HG03571 (cell line): ENCODE results near the gene MAMLD1.

ENCODE experiments used
- ATAC-seq: cut with Tn5 transposase; IDR thresholded peaks from one replicate; pipeline ENCODE4 v1.9.1; 2021; ENCODE audit not compliant: unreplicated experiment

The MAMLD1 gene

DNA sequence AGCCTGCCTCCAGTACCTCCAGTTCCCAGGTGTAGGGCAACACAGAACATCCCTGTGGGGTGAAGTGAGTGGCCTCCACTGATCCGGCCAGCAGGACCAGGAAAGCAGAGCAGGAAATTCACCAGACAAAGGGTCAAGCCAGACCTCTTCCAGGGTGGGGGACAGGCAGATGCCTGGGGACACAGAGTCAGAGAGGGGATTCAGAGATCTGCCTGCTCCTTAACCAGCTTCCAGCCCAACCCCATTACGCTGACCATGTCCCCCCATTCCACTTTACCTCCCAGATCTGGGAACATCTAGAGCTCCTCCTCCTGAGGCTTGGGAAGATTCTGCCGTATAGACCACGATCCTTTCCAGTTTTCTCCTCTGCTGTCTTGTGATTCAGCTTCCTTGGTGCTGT, 132.4 kb downstream of the MAMLD1 start:
- ATAC-seq, result no peak

DNA sequence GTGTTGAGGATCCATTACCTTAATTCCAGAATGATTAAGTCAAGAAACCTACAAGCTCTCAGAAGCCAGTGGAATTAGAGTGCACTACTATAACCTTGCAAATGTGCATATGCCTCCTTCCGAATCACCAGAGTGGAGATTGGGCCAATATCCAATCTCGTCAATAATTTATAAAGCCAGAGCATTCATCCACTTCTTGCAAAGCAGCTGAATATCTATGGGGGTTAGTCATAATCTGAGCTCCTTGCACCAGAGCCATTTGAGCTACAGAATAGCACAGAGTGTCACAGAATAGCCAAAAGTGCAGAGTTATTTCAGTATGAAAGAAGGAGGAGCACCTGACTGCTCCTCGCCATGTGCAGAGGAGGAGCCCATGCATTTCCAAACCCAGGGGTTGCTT, 136.1 kb downstream of the MAMLD1 start:
- no peak for ATAC-seq

DNA sequence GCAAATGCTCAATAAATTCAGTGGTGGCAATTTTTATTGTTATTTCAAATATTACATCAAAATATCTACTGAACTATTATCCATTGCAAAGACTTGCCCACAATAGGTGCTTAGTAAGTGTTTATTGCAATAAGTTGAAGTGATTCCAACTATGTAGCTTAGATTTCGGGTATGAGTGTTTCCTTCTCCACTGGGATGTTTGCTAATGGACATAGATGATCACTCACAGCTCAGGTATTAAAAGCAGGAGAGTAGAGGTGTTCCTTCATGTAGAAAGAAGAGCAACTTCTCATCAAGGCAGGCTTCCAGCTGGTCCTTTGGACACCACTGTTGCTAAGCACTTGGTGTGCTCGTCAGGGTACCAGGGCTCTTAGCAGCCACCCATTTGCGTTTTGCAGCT, 139.0 kb downstream of the MAMLD1 start:
- ATAC-seq, result no peak

DNA sequence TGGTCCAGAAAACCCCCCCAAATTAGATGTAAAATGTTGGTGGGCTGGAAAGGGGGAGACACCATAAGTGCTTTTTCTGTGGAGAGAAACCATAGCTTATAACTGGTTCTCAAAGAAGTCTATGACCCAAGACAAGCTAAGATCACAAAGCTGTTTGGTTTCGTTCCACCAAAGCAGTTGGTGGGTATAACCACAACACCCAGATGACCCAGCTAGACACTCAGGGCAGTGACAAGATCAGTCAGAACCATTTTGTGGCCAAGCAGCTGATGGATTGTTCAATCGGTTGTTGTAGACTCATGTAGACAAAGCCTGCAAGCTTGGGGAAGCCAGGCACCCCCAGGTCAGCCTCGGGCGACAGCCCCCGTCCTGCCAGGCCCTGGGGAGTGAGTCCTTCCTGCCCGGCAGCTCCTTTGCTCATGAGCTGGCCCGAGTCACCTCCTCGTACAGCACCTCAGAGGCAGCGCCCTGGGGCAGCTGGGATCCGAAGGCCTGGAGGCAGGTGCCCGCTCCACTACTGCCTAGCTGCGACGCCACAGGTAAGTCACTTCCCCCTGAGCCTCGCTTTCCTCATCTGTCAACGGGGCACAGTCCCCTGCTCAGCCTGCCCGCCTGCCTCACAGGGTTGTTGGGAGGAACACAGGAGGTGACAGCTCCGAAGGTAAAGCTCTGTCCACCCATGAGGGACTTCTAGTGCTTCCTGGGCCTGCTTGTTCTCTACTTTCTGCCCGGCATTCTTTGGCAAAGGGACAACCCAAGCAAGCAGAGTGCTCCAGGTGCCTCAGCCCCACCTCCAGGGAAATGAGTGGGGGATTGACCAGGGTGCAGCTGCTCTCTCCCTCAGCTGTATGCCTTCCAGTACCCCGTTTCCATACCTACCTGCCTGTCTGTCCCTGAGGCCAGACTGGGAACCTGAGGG, 140.1 kb downstream of the MAMLD1 start:
- ATAC-seq, result no peak

DNA sequence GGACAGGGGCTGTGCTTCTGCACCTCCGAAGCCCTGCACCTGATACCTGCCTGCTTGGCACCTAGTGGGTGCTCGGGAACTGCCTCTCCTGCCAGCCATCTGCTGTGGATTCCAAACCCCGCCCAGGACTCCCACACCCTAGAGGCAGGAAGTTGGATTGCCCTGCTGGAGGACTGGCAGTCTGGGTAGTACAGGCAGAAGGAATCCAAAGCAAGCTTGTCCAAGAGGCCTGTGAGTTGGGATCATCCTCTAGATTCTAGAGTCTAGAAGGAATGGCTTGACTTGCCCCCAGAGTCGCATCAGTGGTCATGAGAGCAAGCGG, 140.7 kb downstream of the MAMLD1 start:
- no peak for ATAC-seq

DNA sequence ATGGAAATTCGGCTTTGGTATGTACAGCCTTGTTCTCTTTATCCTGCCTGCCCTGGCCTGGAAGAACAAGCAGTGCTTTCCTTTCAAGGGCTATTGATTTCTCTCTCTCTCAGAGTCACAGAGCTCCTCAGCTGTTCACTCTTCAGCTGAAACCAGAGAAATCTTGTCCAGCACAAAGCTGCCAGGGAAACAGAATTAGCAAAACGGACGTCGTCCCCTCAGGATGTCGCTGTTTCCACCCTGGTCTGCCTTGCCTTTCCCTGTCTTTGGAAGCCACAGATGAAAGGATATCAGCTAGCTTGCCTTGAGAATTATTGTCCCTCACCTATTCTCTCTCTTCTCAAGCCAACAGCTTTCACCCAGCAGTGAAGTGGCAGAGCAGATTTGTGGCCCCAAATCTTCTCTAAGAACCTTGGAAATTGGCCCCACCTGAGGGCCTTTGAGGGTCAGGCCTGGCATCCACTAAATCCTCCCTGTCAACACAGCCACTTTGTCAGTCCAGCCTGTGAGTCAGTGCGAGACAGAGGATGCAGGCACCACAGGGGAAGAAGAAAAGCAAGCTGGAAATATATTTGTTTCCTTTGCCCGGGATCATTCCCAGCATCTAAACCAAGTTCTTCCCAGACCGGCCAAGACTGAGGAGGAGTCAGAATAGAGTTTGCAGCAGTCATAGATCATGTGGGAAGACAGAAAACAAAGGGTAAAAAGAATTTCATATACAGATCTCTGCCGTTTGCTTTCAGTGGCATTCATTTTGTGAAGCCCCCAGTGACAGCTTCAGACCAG, 141.5 kb downstream of the MAMLD1 start:
- no peak for ATAC-seq

DNA sequence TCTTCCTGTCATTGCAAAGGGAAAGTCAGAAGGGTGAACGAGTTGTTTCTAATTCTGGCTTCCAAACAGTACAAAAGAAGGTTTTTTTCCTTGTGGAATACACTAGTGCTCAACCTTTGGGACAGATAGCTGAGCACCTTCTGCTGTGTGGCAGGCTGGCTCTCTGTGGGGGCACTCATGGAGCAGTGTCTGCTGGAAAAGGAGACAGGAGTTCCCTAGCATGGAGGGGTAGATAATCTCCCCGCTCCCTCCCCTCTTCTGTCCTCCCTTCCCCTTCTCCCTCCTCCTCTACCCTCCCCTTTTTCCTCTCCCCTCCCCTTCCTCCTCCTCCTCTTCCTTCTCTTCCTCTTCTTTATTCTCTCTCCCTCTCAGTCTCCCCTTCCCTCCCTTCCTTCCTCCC, 142.9 kb downstream of the MAMLD1 start:
- no peak for ATAC-seq

DNA sequence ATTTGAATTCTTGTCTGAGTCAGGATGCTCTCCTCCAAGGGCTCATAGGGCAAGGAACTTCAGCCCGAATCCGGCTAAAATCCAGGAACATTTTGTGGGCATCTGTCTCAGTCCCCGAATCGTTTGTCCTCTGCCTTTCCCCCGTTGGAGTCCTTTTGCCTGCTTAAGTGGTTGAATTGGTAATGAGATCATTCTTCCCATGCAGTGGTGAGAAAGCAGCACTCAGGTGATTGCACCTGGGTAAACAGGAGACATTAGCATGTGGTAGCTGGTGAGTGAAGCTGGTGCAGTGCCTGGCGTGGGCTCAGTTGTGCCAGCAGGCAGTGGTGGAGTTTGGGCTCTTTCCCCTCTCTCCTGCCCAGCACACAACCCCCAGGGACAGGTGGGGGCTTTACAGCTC, 143.4 kb downstream of the MAMLD1 start:
- no peak for ATAC-seq

DNA sequence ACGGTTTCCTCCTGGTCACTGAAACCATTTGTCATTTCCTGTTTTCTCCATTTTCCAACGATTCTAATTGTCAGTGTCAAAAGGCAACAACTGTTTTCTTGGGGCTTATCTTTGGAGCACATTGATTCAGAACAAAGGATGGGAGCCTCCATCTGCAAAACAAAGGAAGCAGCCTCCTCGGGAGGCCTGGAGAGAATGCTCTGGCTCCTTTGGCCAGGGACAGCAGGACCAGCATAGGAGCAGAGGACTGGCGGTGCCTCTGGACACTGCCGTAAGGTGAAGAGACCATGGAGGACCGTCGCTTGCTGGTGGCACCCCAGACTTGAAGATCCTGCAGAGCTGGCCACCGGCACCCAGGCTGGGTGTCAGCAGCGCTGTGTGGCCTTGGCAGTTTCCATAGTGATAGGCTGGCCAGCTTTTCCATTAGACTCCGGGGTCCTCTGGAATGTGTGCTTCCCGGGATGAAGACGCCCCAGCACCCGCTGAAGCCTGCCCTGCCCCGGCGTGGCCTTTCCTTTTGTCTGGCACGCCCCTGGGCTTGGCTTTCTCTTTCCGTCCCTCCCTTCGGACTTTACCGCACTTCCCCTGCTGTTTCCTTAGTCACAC, 144.2 kb downstream of the MAMLD1 start:
- no peak for ATAC-seq

DNA sequence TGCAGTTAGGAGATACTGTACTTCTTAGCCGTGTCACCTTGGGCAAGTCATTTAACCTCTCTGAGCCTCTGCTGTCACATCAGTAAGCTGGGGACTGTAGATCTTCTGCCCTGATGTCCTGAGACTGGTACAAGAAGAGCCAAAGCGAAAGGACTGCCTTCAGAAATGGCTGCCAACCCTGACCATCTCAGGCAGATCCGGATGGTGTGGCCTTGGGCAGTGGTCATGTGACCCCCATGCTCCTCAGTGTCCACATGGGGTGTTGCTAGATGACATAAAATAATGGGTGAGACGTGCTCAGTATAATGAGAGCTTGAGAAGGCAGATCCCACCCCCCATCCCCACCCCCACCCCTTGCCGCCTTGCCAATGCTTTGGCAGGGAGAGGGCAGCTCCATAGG, 144.9 kb downstream of the MAMLD1 start:
- ATAC-seq, result no peak

DNA sequence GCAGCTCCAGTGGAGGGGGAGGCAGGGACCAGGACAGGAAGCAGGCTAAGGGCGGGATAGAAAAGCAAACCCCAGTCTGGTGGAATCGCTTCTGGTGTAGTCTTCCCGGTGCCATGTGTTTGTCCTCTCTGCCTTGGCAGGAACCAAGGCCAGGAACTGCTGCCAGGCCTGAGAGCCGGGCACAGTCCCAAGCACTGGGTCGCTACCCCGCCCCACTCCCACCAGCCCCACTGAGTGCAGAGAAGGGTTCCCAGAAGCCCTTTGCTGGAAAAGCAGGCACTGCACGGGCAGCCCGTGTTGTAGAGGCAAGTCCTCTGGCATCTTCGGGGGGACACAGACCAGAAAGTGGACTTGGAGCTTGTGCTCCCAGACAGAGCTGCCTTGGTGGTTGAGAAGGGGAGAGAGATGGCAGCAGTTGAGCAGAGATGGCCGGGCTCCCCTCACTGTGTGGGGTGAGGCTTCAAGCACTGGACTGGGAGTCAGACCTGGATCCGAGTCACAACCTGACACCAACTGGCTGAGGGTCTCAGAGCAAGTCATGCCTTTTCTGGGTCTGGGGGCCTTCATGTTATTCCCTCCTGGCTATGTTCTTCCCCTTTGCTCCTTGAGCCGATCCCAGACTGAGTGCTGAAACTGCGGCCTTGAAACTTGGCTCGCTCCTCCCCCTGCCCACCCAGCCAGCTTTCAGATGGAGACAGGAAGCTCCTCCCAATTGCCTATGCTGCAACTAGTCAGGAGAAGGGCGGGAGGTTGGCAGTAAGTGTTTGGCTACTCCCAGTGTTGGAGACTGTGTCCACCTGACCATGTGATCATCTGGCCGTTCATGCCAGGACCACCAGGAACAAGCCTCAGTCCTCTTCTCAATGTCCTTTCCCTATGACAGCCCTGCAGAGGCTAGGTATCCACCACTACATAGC, 145.6 kb downstream of the MAMLD1 start:
- ATAC-seq, result no peak

DNA sequence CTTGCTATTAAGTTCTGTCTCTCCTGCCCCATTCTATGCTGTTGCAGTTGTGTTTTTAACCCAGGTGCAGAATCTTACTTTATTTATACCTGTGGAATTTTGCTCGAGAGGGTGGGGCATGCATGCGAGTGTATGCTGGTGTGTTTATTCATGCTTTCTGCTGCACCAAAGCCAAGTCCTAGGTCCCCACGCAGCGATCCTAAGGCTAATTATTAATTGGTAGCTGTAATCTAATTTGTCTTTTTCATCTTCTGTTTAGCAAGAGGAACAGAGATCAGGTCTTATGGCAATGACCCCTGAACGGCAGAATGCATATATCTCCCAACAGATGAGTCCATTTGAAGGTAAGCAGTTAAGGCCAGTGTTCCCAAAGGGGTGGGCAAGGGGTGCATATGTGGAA, 146.6 kb downstream of the MAMLD1 start:
- ATAC-seq, result no peak

DNA sequence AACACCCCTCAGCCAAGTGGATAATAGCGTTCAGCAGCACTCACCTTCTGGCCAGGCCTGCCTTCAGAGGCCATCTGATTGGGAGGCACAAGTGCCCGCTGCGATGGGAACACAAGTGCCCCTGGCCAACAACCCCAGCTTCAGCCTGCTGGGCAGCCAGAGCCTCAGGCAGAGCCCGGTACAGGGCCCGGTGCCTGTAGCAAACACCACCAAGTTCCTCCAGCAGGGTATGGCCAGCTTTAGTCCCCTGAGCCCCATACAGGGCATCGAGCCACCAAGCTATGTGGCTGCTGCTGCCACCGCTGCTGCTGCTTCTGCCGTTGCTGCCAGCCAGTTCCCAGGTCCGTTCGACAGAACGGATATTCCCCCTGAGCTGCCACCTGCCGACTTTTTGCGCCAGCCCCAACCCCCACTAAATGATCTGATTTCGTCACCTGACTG, 149.4 kb downstream of the MAMLD1 start:
- no peak for ATAC-seq

DNA sequence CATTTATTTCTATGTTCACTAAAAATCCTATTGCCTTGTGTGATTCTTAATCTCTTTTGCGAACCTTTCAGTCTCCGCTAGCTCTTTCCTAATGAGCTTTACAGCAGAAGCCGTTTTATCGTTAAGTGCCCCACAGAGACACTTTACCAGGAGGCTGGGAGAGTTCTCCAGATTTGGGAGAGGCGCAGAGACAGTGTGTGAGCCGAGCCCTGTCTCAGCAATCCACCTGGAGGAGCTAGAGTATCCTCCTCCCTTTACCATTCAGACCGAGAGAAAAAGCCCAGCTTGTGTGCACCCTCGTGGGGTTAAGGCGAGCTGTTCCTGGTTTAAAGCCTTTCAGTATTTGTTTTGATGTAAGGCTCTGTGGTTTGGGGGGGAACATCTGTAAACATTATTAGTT, 150.4 kb downstream of the MAMLD1 start:
- no peak for ATAC-seq

DNA sequence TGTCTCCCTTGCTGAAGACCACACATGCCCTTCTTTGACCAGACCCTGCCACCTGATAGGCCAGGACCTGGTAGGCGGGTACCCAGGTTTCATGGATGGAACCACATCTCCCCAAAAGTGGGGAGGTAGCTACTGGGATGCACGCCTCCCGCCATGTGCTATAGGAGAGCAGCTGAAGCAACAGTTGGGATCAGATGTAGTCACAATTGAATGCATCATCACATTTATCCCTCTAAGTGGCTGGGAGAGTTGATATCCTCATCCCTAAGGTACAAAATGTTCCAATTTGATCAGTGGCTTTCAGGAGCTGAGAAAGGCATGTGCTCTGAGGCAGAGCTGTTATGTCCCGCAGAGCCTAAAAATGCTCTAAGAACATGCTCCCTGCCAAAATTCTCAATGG, 151.3 kb downstream of the MAMLD1 start:
- ATAC-seq, result no peak

DNA sequence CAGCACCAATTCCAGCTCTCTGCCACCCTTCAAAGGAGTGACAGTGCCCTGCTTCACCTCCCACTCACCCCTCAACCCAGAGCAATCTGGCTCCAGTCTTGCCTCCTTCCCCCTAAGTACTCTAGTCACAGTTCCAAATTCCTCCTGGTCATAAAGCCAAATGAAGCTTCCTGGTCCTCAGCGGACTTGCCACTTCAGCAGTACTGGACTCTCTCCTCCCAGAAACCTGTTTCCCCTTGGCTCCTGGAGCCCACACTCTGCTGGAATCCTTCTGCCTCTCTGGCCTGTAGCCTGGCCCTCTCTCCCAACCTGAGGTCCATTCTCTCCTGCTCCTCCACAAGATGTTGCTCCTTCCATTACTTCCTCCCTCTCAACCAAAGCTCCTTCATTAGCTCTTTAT, 152.7 kb downstream of the MAMLD1 start:
- ATAC-seq, result no peak

DNA sequence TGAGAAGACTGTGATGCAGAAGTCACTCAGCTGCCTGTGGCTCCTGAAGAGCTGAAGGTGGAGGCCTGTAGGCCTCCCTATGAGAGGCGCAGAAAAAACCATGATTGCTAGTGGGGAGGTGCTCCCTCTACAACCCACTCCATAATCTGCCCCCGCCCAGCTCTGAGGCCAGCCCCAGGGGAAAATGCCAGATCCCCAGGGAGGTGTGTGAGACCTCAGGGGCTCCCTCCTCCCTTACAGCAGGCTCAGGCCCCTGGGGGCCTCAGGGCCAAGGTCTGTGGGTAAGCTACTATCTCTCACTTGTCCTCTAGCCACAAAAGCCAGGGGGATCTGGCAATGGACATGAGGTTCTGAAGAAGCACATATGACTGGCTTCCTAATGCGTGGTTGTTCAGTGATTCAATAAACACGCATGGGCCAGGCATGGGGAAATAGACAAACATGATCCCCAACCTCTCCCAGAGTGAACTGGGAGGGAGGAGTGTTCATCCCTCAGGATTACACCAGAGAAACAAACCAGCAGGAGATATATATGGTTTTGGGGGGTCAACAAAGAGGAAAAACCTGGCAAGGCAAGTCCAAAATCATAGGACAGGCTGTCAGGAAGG, 154.3 kb downstream of the MAMLD1 start:
- ATAC-seq, result no peak

DNA sequence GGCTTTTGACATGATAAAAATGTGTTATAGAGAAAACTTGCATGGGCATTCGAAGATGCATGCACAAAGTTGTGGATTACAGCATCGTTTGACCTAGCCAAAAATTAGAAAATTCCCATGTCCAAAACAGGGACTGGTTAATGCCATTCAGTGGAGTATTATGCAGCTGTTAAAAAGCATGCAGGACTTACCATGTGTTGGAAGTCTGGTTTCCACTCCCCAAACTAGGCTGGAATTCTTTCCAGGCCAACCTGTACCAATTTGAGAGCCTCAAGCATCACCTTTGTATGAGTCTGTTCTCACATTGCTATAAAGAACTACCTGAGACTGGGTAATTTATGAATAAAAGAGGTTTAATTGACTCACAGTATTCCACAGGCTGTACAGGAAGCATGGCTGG, 159.4 kb downstream of the MAMLD1 start:
- no peak for ATAC-seq

DNA sequence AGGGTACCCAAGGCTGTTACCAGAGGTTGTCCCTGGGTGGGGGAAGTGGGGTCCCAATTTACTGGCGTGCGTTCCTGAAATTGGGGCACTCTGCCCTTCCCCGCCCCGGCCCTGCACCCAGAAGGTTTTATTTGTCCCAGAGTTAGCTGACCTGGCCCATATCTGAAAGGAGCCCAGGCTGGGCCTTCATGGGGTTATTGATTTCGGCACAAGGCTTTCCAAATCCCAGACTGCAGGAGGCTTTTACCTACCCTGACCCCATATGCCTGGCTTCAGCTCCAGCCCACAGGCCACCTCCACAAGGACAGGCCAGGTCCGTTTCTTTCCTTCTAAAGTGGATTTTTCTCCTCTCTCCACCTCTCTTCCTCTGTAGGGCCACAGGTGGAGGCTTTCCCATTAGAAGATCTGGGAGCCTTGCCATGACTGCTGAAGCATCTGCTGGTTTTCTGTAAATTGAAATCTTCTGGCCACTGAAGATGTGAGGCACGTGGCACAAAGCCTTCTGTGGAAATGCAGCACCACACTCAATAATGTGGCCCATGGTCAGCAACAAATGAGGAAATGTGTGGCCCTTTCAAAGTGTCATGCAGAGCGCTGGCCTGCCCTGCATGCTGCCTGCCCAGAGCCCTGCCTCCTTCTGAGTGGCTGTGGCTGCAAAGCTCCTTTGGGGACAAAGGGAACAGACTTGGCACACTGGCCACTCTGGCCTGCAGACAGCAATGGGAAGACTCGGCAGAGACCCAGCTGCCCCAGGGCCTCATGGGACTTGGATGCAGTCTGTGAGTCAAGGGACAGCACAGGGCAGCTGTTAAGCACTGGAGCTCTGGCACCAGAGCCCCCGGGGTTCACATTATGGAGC, 162.2 kb downstream of the MAMLD1 start:
- ATAC-seq, result no peak

DNA sequence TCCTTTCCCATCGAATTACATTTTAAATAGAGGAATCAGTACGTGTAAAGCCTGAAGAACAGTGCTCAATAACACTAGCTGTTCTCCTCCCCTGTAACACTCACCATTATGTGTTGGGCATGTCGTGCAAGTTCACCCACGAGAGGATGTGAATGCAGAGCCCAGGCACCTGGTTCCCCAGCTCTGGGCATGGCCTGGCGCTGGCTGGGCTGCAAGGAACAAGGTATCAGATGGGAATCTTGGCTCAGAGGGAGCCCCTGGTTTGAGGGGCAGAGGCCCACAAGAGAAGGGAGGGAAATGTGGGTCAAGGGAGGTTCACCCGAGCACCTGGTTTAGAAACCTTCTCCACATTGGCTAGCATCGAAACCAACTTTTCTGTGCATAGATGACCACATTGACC, 163.6 kb downstream of the MAMLD1 start:
- ATAC-seq, result no peak
